SJCRH30 (cell line): ENCODE results near the gene TVP23B. TPM values are rescaled to one million over a fixed set of nuclear protein-coding genes. Genes with fewer than 3 reads are reported as not detected.
A peak's percentile ranks its signal among the peaks of the same experiment; 100 is the strongest.
"Not testable (repeated sequence)": the region's sequence is repeated elsewhere in the genome, so short reads cannot be mapped to it uniquely, and the experiment has no call there.

Source experiments
- DNase-seq, 2 experiments: peaks; one replicate each; pipeline ENCODE4 v3.0.0-alpha.2; 2015 to 2020
- H3K27ac ChIP-seq: fragments of 250-450 bp; sonication (Bioruptor Pico); 2 replicates; pipeline ENCODE4 v1.5.1; 2020; ENCODE audit warnings: mild to moderate bottlenecking, moderate library complexity
- H3K27me3 ChIP-seq: fragments of 250-450 bp; sonication (Bioruptor Pico); 2 replicates; pipeline ENCODE4 v1.5.1; 2020; ENCODE audit warnings: mild to moderate bottlenecking, moderate library complexity
- H3K36me3 ChIP-seq: fragments of 250-450 bp; sonication (Bioruptor Pico); 2 replicates; pipeline ENCODE4 v1.5.1; 2020; ENCODE audit warnings: mild to moderate bottlenecking, moderate library complexity
- H3K4me1 ChIP-seq: fragments of 250-450 bp; sonication (Bioruptor Pico); 2 replicates; pipeline ENCODE4 v1.5.1; 2020; ENCODE audit warnings: mild to moderate bottlenecking, moderate library complexity
- H3K4me3 ChIP-seq: fragments of 250-450 bp; sonication (Bioruptor Pico); 2 replicates; pipeline ENCODE4 v1.5.1; 2020; ENCODE audit warnings: mild to moderate bottlenecking, moderate library complexity
- H3K9me3 ChIP-seq: fragments of 250-450 bp; sonication (Bioruptor Pico); replicated peaks from 2 replicates; pipeline ENCODE4 v1.5.1; 2020; ENCODE audit warnings: mild to moderate bottlenecking, moderate library complexity
- total RNA-seq: library from RNA; depleted of rRNA; stranded (reverse); fragments of >200 nt; shearing (Covaris generic); gene quantifications from 2 replicates; pipeline ENCODE4 v1.2.3, GENCODE V29; 2014

TVP23B gene
- total RNA-seq, 1 experiment from 2014 or later: 97.5 TPM

DNA sequence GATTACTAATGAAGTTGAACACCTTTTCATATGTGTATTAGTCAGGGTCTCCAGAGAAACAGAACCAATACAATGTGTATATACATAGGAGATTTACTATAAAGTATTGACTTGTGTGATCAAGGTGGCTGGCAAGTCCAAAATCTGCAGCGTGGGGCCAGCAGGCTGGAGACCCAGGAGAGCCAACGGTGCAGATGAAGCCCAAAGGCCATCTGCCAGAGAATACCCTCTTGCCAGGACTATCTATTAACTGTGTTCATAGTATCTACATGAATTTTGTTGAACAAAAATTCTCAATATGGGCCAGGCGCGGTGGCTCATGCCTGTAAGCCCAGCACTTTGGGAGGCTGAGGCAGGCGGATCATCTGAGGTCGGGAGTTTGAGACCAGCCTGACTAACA lies 20.8 kb upstream of the TVP23B start:
- not testable (repeated sequence) for H3K4me1 ChIP-seq, H3K27me3 ChIP-seq, H3K4me3 ChIP-seq, H3K9me3 ChIP-seq, H3K27ac ChIP-seq, H3K36me3 ChIP-seq, DNase-seq

DNA sequence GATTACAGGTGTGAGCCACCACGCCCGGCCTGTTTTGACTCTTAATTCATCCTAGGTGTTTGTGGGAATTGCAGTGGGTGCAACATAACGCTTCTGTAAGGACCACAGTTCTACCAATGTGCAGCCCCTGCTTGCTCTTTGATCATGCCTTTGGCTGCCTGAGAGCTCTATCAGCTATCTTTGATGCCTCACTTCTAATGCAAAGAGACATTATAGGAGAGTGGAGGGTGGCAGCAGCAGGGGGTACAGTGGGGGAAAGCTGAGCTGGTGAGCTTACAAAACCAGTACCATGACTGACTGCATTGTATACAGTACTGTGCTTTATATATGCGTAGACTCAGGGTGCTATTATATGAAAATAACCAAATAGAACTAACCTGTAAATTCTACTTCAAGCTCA lies 10.4 kb upstream of the TVP23B start:
- H3K9me3 ChIP-seq, DNase-seq, H3K36me3 ChIP-seq, H3K27ac ChIP-seq, H3K4me1 ChIP-seq, H3K4me3 ChIP-seq: not testable (repeated sequence)
- peaks cover 38% of the 10 kb centered on the region for H3K27me3 ChIP-seq

DNA sequence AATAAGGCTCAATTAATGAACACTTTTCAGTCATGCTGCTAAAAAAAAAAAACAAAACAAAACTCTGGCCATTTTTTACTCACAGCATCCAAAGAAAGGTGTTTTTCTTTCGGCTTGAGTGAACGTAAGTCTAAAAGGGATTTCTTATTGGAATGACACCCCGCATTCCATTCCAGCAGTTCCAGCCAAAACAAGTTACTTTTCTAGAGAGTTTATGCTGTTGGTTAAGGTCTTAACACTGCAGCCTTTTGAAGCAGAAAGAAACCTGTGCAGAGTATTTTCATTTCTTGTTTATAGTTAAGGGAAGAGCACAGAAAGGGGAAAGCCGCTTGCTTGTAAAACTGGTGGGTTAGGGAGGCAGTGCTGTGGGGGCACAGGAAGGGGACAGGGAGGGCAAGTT lies 9.9 kb upstream of the TVP23B start:
- H3K4me3 ChIP-seq, H3K4me1 ChIP-seq, H3K36me3 ChIP-seq, DNase-seq, H3K27ac ChIP-seq, H3K9me3 ChIP-seq: not testable (repeated sequence)
- peaks cover 40% of the 10 kb centered on the region for H3K27me3 ChIP-seq

GRCh38 chr17:18772471-18772870 lies 8.5 kb upstream of the TVP23B start:
- no peak for DNase-seq
- Histone ChIP-seq H3K4me3 (no peak overlapping the region), H3K36me3 (no peaks in the 10 kb centered on the region), H3K27ac (no peak overlapping the region), H3K9me3 (0 out of 2 replicates have a peak, but pooled peaks cover 4% of the 10 kb centered on the region), H3K4me1 (no peaks in the 10 kb centered on the region), H3K27me3 (peaks cover 44% of the 10 kb centered on the region)

DNA sequence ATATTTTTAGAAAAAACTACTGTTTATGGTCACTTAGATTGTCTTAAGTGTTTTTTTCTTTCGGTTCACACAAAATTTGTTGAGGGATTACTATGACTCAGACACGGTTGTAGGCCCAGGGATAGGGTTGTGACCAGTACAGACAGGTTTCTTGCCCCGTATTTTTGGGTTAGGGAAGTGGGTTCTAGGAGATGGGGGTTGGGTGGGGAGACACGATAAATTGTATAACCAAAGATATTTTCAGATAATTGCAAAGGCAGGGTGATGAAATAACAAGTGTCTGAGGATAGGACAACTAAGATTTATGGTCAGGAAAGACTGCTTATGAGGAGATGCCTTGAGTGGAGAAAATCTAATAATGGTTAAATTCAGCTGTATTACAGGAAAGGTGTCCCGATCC lies 822 bp downstream of the TVP23B start:
- H3K4me1 ChIP-seq, H3K27me3 ChIP-seq, DNase-seq, H3K9me3 ChIP-seq, H3K4me3 ChIP-seq, H3K27ac ChIP-seq: not testable (repeated sequence)
- H3K36me3 ChIP-seq: peaks cover 14% of the 10 kb centered on the region

DNA sequence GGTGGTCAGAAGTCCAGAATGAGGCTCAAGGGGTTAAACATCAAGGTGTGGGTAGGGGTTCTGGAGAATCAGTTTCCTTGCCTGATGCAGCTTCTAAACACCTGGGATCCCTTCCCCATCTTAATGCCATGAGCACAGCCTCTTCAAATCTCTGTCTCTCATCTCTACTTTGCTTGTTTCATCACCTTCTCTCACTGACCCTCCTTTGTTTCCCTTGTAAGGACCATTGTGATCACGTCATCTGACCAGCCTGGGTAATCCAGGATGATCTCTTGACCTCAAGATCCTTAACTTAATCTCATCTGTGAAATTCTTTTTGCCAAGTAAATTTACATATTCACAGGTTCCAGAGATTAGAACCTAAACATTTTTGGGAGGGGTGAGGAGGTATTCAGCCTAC lies 5.0 kb downstream of the TVP23B start:
- H3K27ac ChIP-seq, H3K27me3 ChIP-seq, DNase-seq, H3K4me3 ChIP-seq, H3K9me3 ChIP-seq, H3K4me1 ChIP-seq: not testable (repeated sequence)
- H3K36me3 ChIP-seq: peaks cover 19% of the 10 kb centered on the region

DNA sequence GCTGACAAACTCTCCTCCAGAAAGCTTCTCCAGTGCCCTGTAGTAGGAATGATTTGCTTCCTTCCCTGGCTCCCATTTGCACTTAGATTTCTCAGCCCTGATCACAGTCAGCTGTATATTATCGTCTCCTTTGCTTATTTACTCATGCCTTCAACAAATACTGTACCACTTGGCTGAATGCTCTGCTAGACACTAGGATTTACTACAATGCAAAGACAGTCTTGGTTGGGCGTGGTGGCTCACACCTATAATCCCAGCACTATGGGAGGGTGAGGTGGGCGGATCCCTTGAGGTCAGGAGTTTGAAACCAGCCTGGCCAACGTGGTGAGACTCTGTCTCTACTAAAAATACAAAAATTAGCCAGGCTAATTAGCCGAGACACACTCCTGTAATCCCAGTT lies 5.9 kb downstream of the TVP23B start:
- H3K27me3 ChIP-seq, H3K9me3 ChIP-seq, DNase-seq, H3K4me1 ChIP-seq, H3K27ac ChIP-seq, H3K4me3 ChIP-seq: not testable (repeated sequence)
- peaks cover 19% of the 10 kb centered on the region for H3K36me3 ChIP-seq

DNA sequence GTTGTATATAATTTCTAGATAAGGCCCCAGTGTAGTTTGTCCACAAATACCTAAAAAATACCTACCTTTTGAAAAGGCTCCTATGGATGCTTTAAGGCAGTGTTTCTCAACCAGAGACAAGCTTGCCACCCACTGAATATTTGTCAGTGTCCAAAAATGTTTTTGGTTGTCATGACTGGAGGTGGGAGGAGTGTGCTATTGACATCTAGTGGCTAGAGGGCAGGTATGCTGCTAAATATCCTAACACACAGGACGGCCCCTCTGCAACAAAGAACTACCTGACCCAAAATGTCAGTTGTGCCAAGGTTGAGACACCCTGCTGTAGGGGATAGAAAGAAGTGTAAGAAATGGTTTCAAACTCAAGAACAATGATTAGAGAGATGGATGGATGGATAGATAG lies 10.4 kb downstream of the TVP23B start:
- not testable (repeated sequence) for H3K4me3 ChIP-seq, DNase-seq, H3K27me3 ChIP-seq, H3K9me3 ChIP-seq, H3K27ac ChIP-seq, H3K4me1 ChIP-seq
- H3K36me3 ChIP-seq: peaks cover 26% of the 10 kb centered on the region

- H3K4me1 ChIP-seq, H3K4me3 ChIP-seq, H3K27me3 ChIP-seq, H3K9me3 ChIP-seq, H3K27ac ChIP-seq, DNase-seq: not testable (repeated sequence)
- H3K36me3 ChIP-seq: peaks cover 35% of the 10 kb centered on the region
Observed at GRCh38 chr17:18794841-18795240, 13.9 kb downstream of the TVP23B start.

DNA sequence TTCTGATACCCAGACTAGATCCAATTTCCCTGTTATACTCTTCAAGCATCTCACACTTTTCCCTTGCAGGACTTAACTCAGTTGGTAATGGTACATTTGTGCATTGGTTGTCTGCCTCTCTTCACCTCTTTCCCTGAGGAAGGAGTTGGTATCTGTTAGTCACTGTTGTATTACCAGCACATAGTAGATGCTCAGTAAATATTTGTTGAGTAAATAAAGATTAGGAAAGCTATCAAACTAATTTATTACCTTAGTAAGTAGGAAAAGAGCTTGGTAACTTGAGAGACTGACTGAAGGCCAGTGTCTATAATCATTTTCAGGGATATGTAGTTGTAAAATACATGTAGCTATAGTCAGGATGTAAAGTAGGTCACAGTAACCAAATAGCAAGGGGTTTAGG lies 15.9 kb downstream of the TVP23B start:
- not testable (repeated sequence) for H3K27me3 ChIP-seq, H3K4me1 ChIP-seq, H3K9me3 ChIP-seq, DNase-seq, H3K4me3 ChIP-seq, H3K27ac ChIP-seq
- H3K36me3 ChIP-seq: peaks cover 42% of the 10 kb centered on the region

DNA sequence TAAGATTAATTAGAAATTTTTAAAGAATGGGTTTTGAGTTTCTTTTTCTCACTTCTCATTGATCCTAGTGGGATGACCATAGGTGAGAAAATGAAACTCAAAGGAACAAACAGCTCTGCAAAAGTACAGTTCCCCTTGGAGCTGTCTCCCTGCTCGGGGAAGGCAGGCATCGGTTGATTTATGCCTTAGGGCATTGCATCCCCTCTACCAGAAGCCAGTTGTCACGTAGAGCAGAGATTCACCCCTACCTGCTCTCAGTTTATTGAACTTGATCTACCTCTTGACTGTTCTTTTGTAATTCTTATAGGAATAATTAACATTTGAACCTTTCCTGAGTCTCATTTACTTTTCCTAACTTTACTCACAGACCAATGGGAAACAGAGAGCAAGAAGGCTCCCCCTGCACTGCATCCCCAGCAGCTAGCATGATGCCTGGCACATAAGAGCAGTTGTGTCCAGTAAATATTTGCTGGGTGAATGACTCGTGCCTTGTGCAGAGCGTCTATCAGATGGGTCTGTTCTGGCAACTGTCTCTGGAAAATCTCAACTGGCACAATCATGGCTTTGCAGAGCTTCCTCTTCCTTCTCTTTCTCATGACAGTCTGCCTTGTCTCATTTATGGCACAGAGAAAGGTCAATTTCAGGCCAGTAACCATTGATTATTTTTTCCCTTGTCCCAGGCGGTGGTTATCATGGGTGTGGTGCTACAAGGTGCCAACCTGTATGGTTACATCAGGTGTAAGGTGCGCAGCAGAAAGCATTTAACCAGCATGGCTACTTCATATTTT lies 22.7 kb downstream of the TVP23B start:
- not testable (repeated sequence) for H3K27ac ChIP-seq, H3K4me1 ChIP-seq, DNase-seq

DNA sequence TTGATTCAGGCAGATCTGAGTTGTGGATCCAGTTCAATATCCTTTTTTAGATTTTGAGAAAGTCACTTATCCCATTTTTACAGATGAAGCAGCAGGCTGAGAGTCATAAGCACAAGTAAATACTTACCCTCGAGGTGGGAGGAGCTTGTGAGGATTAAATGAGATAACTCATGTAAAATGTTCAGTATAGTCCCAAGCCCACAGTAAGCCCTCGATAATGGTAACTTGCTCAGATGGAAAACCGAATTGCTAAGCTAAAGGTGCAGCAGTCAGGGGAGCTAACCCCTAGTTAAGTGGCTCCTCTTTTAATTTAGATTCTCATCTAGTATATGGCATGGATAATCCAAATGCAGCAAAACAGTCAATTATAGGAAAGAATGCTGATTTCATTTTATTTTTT lies 34.9 kb downstream of the TVP23B start:
- not testable (repeated sequence) for H3K27ac ChIP-seq, H3K27me3 ChIP-seq, H3K36me3 ChIP-seq, H3K4me1 ChIP-seq, H3K9me3 ChIP-seq, H3K4me3 ChIP-seq
- peak in 1 of 2 experiments; percentile 21 for DNase-seq

More for the DNA sequence above, 22.7 kb downstream of the TVP23B start:
- not testable (repeated sequence) for H3K9me3 ChIP-seq, H3K27me3 ChIP-seq, H3K4me3 ChIP-seq
- peaks cover 39% of the 10 kb centered on the region for H3K36me3 ChIP-seq

DNA sequence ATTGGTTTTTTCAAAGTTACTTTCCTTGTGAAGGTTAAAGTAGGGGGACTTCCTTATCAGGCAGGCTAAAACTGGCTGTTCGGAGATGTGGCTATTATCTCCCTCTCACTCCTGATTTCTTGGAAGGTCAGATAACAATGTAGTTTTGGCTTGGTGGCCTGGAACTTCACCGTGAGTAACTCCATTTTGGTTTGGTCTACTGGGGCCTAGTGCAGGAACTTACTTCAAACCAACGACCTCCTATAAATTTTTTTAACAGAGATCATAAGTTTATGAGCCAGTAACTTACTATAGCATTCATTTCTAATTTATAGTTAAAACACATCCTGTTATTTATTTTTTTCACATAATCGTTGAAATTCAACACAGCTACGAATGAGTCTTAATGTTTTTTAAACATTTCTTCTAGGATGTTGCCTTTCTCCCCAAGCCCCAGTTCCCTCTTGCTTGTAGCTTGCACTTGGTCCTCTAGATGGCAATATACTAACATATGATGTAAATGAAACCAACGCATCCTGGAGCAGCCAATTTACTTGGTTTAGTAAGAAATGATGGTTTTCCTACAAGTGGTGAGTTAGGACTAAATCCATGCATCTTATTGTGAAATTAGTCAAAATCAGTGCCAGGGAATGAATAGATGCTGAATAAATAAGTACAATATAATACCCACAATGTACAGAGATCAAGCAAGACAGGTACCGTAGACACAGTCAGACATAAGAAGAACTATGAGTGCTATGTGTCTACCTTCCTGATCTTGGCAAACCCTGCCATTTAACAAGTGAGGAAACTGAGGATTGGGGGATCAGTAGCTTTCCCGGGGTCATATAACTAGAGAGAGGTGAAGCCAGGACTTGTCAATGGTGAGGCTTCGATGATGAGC lies 35.7 kb downstream of the TVP23B start:
- H3K9me3 ChIP-seq, H3K36me3 ChIP-seq, H3K4me1 ChIP-seq, H3K27ac ChIP-seq, H3K4me3 ChIP-seq, H3K27me3 ChIP-seq: not testable (repeated sequence)
- DNase-seq: peak; percentile 83 to 90

GRCh38 chr17:18821430-18821829 lies 40.4 kb downstream of the TVP23B start:
- not testable (repeated sequence) for H3K4me3 ChIP-seq, DNase-seq, H3K27ac ChIP-seq, H3K27me3 ChIP-seq, H3K9me3 ChIP-seq, H3K36me3 ChIP-seq, H3K4me1 ChIP-seq

DNA sequence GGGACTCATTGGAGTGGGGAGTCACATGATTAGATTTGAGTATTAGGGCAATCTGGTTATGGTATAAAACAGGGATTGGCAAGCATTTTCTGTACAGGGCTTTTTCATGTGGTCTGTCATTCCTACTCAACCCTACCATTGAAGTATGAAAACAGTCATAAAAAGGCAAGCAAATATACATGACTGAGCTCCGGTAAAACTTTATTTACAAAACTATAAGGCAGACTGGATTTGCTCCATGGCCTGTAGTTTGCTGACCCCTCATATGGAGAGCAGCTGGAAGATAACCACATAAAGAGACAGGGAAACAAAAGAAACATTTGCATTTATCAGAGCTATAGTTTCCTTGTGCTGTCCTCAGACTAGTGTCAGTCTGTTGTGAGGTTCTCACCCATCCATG lies 46.6 kb downstream of the TVP23B start:
- not testable (repeated sequence) for H3K36me3 ChIP-seq, H3K4me1 ChIP-seq, H3K9me3 ChIP-seq, H3K4me3 ChIP-seq, DNase-seq, H3K27ac ChIP-seq, H3K27me3 ChIP-seq
